K562 (cell line): ENCODE data around the gene NLRX1. TPM values are rescaled to one million over a fixed set of nuclear protein-coding genes. Genes with fewer than 3 reads are reported as not detected.
A peak's percentile ranks its signal among the peaks of the same experiment; 100 is the strongest.

Experiments used
- ATAC-seq: fragments of 200-7000 bp; cut with Tn5 transposase; 3 replicates; pipeline ENCODE4 v1.9.1; 2020; ENCODE audit warnings: moderate library complexity
- BruUV-seq: library from RNA; stranded (reverse); fragments of 400-500 nt; replicated peaks from 2 replicates; lab custom pipeline; 2021; lab: Mats Ljungman, UMichigan
- CTCF ChIA-PET: fragments of 300-600 bp; formaldehyde crosslinking; extraction: SDS; loops from one replicate; lab custom pipeline; 2021; ENCODE audit warnings: low intra/inter-chr PET ratio; lab: Yijun Ruan, JAX
- POLR2A ChIA-PET: fragments of 300-600, 350-650 bp; sonication (Branson Sonifier 250); formaldehyde crosslinking; extraction: SDS; loops from one replicate; lab custom pipeline; 2021; ENCODE audit warnings: antibody characterized with exemption, inconsistent platforms; lab: Yijun Ruan, JAX
- DNase-seq, 4 experiments: peaks; one replicate each; pipeline versions ENCODE4 v3.0.0 to v3.0.0-alpha.2; 2011 to 2018; ENCODE audit warnings: low spot score in 3 of 4, mixed read lengths in 3 of 4; ENCODE audit errors: extremely low read depth in 1 of 4
- FAIRE-seq: peaks from 2 replicates; lab custom pipeline; 2011; peaks lifted over from hg19 to GRCh38; lab: Jason Lieb, UNC
- H2AFZ ChIP-seq: 2 replicates; pipeline ENCODE4 v1.6.0; 2011; ENCODE audit warnings: low read depth, low read length, control low read depth, inconsistent platforms
- H3K27ac ChIP-seq: fragments of 200-600 bp; 3 replicates; pipeline ENCODE4 v1.8.0; 2011; ENCODE audit warnings: low read depth, mild to moderate bottlenecking, control low read depth, inconsistent platforms, low read length, moderate library complexity, mixed read lengths; ENCODE audit errors: extremely low read depth
- H3K27me3 ChIP-seq, 2 experiments: fragments of 300-600 bp in 1 of 2; 2 replicates in 1 of 2; 3 replicates in 1 of 2; pipeline versions ENCODE4 v1.6.0 to v1.8.0; 2011; ENCODE audit warnings: inconsistent platforms in 2 of 2, low read length in 2 of 2, mild to moderate bottlenecking in 1 of 2, mixed read lengths in 1 of 2, moderate library complexity in 1 of 2; ENCODE audit not compliant: control insufficient read depth in 2 of 2, insufficient read depth in 2 of 2
- H3K36me3 ChIP-seq: fragments of 300-600 bp; 3 replicates; pipeline ENCODE4 v1.8.0; 2011; ENCODE audit warnings: mild to moderate bottlenecking, low read length, inconsistent platforms; ENCODE audit not compliant: control insufficient read depth, insufficient read depth
- H3K4me1 ChIP-seq, 2 experiments: fragments of 200-600 bp in 1 of 2; replicated peaks in 1 of 2; 2 replicates in 1 of 2; 3 replicates in 1 of 2; pipeline versions ENCODE4 v1.5.1 to v1.8.0; 2011; ENCODE audit warnings: inconsistent platforms in 2 of 2, low read length in 2 of 2, mild to moderate bottlenecking in 1 of 2, mixed read lengths in 1 of 2, moderate library complexity in 1 of 2; ENCODE audit not compliant: control insufficient read depth in 2 of 2, insufficient read depth in 2 of 2
- H3K4me2 ChIP-seq: 2 replicates; pipeline ENCODE4 v1.6.1; 2011; ENCODE audit warnings: low read length, control low read depth, inconsistent platforms, mixed read lengths; ENCODE audit not compliant: insufficient read depth
- H3K4me3 ChIP-seq: fragments of 200-600 bp; sonication (generic), shearing (Covaris generic); 2 replicates; pipeline ENCODE4 v1.5.1; 2016; ENCODE audit warnings: control low read depth, inconsistent platforms
- H3K79me2 ChIP-seq: fragments of 200-600 bp; 3 replicates; pipeline ENCODE4 v1.8.0; 2011; ENCODE audit warnings: low read length, inconsistent platforms; ENCODE audit not compliant: control insufficient read depth, insufficient read depth
- H3K9ac ChIP-seq, 2 experiments: 2 replicates each; pipeline versions ENCODE4 v1.6.0 to v1.6.1; 2011; ENCODE audit warnings: low read depth in 2 of 2, low read length in 2 of 2, control low read depth in 1 of 2, inconsistent platforms in 1 of 2, mild to moderate bottlenecking in 1 of 2, mixed read lengths in 1 of 2; ENCODE audit not compliant: insufficient read depth in 1 of 2
- H3K9me1 ChIP-seq: one replicate; pipeline ENCODE4 v1.6.0; 2011; ENCODE audit warnings: inconsistent platforms, mild to moderate bottlenecking, low read length, moderate library complexity; ENCODE audit not compliant: control insufficient read depth, insufficient read depth
- H3K9me3 ChIP-seq: replicated peaks from 2 replicates; pipeline ENCODE4 v1.5.1; 2011; ENCODE audit warnings: low read depth, low read length, inconsistent platforms; ENCODE audit not compliant: control insufficient read depth, insufficient read depth
- H4K20me1 ChIP-seq: replicated peaks from 2 replicates; pipeline ENCODE4 v1.6.1; 2011; ENCODE audit warnings: low read length, inconsistent platforms, mixed read lengths; ENCODE audit not compliant: control insufficient read depth, insufficient read depth
- C11orf30 ChIP-seq: fragments of 450-650 bp; IDR thresholded peaks from 2 replicates; pipeline ENCODE4 v1.6.1; 2016; ENCODE audit warnings: low read depth, mild to moderate bottlenecking
- CEBPG ChIP-seq, 3 experiments: fragments of 200-800 bp in 1 of 3; sonication (Bioruptor generic) in 1 of 3; sonication (generic) in 1 of 3; formaldehyde crosslinking in 1 of 3; IDR thresholded peaks in 2 of 3; conservative IDR thresholded peaks in 1 of 3; 2 replicates each; pipeline versions ENCODE4 v1.6.1 to v1.8.0; 2016 to 2022; ENCODE audit warnings: missing compliant biosample characterization in 2 of 3, missing genetic modification characterization in 2 of 3, mild to moderate bottlenecking in 1 of 3, missing genetic modification reagents in 1 of 3
- DDX20 ChIP-seq: fragments of 450-650 bp; IDR thresholded peaks from 2 replicates; pipeline ENCODE4 v1.6.1; 2016; ENCODE audit warnings: missing genetic modification characterization, low read depth, mild to moderate bottlenecking, missing compliant biosample characterization, moderate library complexity
- E2F6 ChIP-seq, 2 experiments: IDR thresholded peaks; 2 replicates each; pipeline ENCODE4 v1.6.1; 2011; ENCODE audit warnings: borderline replicate concordance in 1 of 2, control low read depth in 1 of 2, low read depth in 1 of 2, low read length in 1 of 2, mild to moderate bottlenecking in 1 of 2, mixed read lengths in 1 of 2, moderate library complexity in 1 of 2; ENCODE audit not compliant: insufficient read depth in 1 of 2, insufficient read length in 1 of 2, poor library complexity in 1 of 2, severe bottlenecking in 1 of 2; ENCODE audit errors: extremely low read depth in 1 of 2
- GATAD2B ChIP-seq: fragments of 450-650 bp; IDR thresholded peaks from 2 replicates; pipeline ENCODE4 v1.6.1; 2017; ENCODE audit warnings: mild to moderate bottlenecking, borderline replicate concordance
- HMGN3 ChIP-seq: IDR thresholded peaks from 2 replicates; pipeline ENCODE4 v1.6.1; 2011; ENCODE audit warnings: borderline replicate concordance, low read depth, mild to moderate bottlenecking, mixed read lengths, low read length; ENCODE audit not compliant: insufficient read length; ENCODE audit errors: extremely low read depth
- MAZ ChIP-seq, 2 experiments: fragments of 450-650 bp in 1 of 2; sonication (generic) in 1 of 2; formaldehyde crosslinking; IDR thresholded peaks in 1 of 2; conservative IDR thresholded peaks in 1 of 2; 2 replicates each; pipeline versions ENCODE4 v1.4.0 to v1.5.0; 2020; ENCODE audit warnings: mild to moderate bottlenecking in 1 of 2, missing genetic modification reagents in 1 of 2
- POU5F1 ChIP-seq: fragments of 150-350 bp; IDR thresholded peaks from 2 replicates; pipeline ENCODE4 v1.6.1; 2014; ENCODE audit warnings: borderline replicate concordance, low read length, low read depth, mild to moderate bottlenecking; ENCODE audit not compliant: partially characterized antibody
- RB1 ChIP-seq: fragments of 450-650 bp; IDR thresholded peaks from 2 replicates; pipeline ENCODE4 v1.6.1; 2017; ENCODE audit warnings: low read depth, mild to moderate bottlenecking
- SETDB1 ChIP-seq: IDR thresholded peaks from one replicate; pipeline ENCODE4 v1.6.1; 2012; ENCODE audit warnings: low read length, control low read depth, inconsistent platforms
- UBTF ChIP-seq, 2 experiments: IDR thresholded peaks; 2 replicates each; pipeline ENCODE4 v1.6.1; 2012; ENCODE audit warnings: improper control_type of control experiment in 2 of 2, low read depth in 2 of 2, low read length in 2 of 2, borderline replicate concordance in 1 of 2
- ZNF23 ChIP-seq: fragments of 250-450 bp; sonication (Bioruptor Pico); IDR thresholded peaks from 2 replicates; pipeline ENCODE4 v1.4.0; 2020; ENCODE audit warnings: mild to moderate bottlenecking
- ZNF655 ChIP-seq: fragments of 250-450 bp; sonication (Bioruptor Pico); IDR thresholded peaks from 2 replicates; pipeline ENCODE4 v1.5.0; 2021
- ZNF75A ChIP-seq: fragments of 450-650 bp; formaldehyde crosslinking; IDR thresholded peaks from 2 replicates; pipeline ENCODE4 v1.4.0; 2020; ENCODE audit warnings: mild to moderate bottlenecking
- WGBS: fragments of 100-300 bp; shearing (Covaris generic); methylation state at CpG from one replicate; pipeline ENCODE4 v1.1.6; 2016; ENCODE audit warnings: low coverage, mixed read lengths; ENCODE audit not compliant: insufficient coverage; ENCODE audit errors: missing lambda C conversion rate; 5-methylcytosine and 5-hydroxymethylcytosine counted together
- in situ Hi-C: fragments of 300-500 bp; cut with MboI; formaldehyde crosslinking; loops from 4 replicates; pipeline ENCODE4 v1.15.0; 2018; ENCODE audit warnings: inconsistent platforms, mixed read lengths
- intact Hi-C: fragments of 100-400 bp; cut with micrococcal nuclease; formaldehyde crosslinking; loops from 2 replicates; pipeline ENCODE4 v1.14.2; 2022
- polyA plus RNA-seq, 8 experiments: library from polyadenylated mRNA; depleted of rRNA in 4 of 8; stranded (reverse) in 5 of 8; unstranded in 3 of 8; fragments of >200 nt; fragmentation: Nextera tagmentation in 2 of 8; fragmentation: Illumina TruSeq in 1 of 8; extraction: Ambion mirVana in 2 of 8; extraction: Trizol in 1 of 8; gene quantifications; 2 replicates each; pipeline versions ENCODE4 v1.2.1 to v1.2.3, GENCODE V29; 2011 to 2014; ENCODE audit warnings: inconsistent platforms in 1 of 8, missing spikeins in 1 of 8
- total RNA-seq, 7 experiments: library from RNA; depleted of rRNA in 6 of 7; stranded (reverse); fragments of >200 nt in 6 of 7; fragmentation: Illumina TruSeq in 2 of 7; extraction: Trizol in 2 of 7; gene quantifications; 2 replicates each; pipeline versions ENCODE4 v1.2.1 to v1.2.3, GENCODE V29; 2011 to 2021; ENCODE audit warnings: low replicate concordance in 1 of 7

Gene NLRX1
- total and polyA plus RNA-seq, 9 of the 15 experiments (the other 6 are each of a cell fraction or from before 2014, with no cell fraction given), result 0.04 to 2.3 (median 0.69) TPM

GRCh38 chr11:119149018-119149785, 19.3 kb upstream of the NLRX1 start, which contains the start of gene ABCG4:
Gene ABCG4, plus strand, starts transcription at chr11:119149052. Its CDS starts 914 bp downstream, at chr11:119149966.
- Histone ChIP-seq H3K27ac (no peak within 1 kb of the TSS), H3K4me1 (peaks cover 11 to 24% of the 10 kb centered on the region in 2 experiments; a peak in 4 of 5 replicates), H3K9me1 (no peaks in the 10 kb centered on the region), H3K36me3 (no peaks in the 10 kb centered on the region), H4K20me1 (no peaks in the 10 kb centered on the region; the same call in 1 of the 2 replicates), H3K4me3 (peak within 1 kb of the TSS; percentile 42), H3K27me3 (peaks cover 4 to 16% of the 10 kb centered on the region in 2 experiments; a peak in 3 of 5 replicates), H3K9me3 (no peaks in the 10 kb centered on the region), H3K9ac (peak within 1 kb of the TSS in 1 of 2 experiments; percentile 86; a peak in 2 of 4 replicates), H3K4me2 (peak within 1 kb of the TSS; percentile 62), H2AFZ (peak within 1 kb of the TSS; percentile 71), H3K79me2 (no peaks in the 10 kb centered on the region)
- intact Hi-C loops, result no loop called here
- under 1% methylated on average over 41 of the region's 73 CpGs for WGBS
- FAIRE-seq (no peak), ATAC-seq (peak; percentile 36), DNase-seq (peak in 2 of 4 experiments; percentile 72 to 75)
- BruUV-seq, result no TSS peak
- CTCF ChIA-PET, result interaction anchor here (0.7 kb wide), 1 partner anchor 46 kb away, joined by 4 read pairs; no protein-coding TSS in a partner anchor
- POLR2A ChIA-PET, result interaction anchor here (0.6 to 1.1 kb wide), 6 partner anchors 12 to 262 kb away, joined by 3 to 6 read pairs (median 4); a partner anchor contains a TSS
- in situ Hi-C loops, result no loop called here
- TF ChIP-seq SETDB1 (no peak), GATAD2B (0 out of 2 replicates have a peak, but pooled peaks have one; percentile 33), CEBPG (CRISPR knock-in tag; IDR thresholded peaks at IDR 0.05) (no peak), CEBPG (tag; conservative IDR thresholded peaks at IDR 0.05 in 1 of 2, IDR thresholded peaks at IDR 0.05 in 1 of 2) (no peak), ZNF655 (CRISPR knock-in tag) (no peak), RB1 (0 out of 2 replicates have a peak, but pooled peaks have one; percentile 18), HMGN3 (peak; percentile 37), ZNF23 (no peak), POU5F1 (no peak), MAZ (CRISPR knock-in tag; conservative IDR thresholded peaks at IDR 0.05 in 1 of 2, IDR thresholded peaks at IDR 0.05 in 1 of 2) (0 out of 4 replicates have a peak, but pooled peaks of 1 of the 2 experiments have one; percentile 15), ZNF75A (CRISPR knock-in tag) (no peak), E2F6 (IDR thresholded peaks at IDR 0.05; ENCODE audit: borderline replicate concordance in 1 of 2, extremely low read depth in 1 of 2, insufficient read depth in 1 of 2, insufficient read length in 1 of 2, low read depth in 1 of 2, low read length in 1 of 2, poor library complexity in 1 of 2, severe bottlenecking in 1 of 2) (peak in 1 of 2 experiments; percentile 21), C11orf30 (no peak), DDX20 (tag) (no peak), UBTF (IDR thresholded peaks at IDR 0.05; ENCODE audit: borderline replicate concordance in 1 of 2, low read depth in 2 of 2, low read length in 2 of 2) (0 out of 4 replicates have a peak, but pooled peaks of 1 of the 2 experiments have one; percentile 37)
